Calu3 (cell line): ENCODE measurements around the gene H1-8. TPM values are rescaled to one million over a fixed set of nuclear protein-coding genes. Genes with fewer than 3 reads are reported as not detected.

Source experiments
- BruUV-seq: library from RNA; stranded (reverse); fragments of 400-500 nt; replicated peaks from 2 replicates; lab custom pipeline; 2021; lab: Mats Ljungman, UMichigan
- CTCF ChIA-PET: fragments of 300-600 bp; sonication (Branson Sonifier 250); formaldehyde crosslinking; loops from one replicate; lab custom pipeline; 2022; ENCODE audit warnings: antibody characterized with exemption; lab: Charles Lee
- DNase-seq: peaks from one replicate; pipeline ENCODE4 v3.0.0; 2022
- H3K27ac Mint-ChIP-seq: one replicate; pipeline ENCODE4 v1.8.0; 2022; ENCODE audit warnings: mixed read lengths; ENCODE audit not compliant: unreplicated experiment
- H3K27me3 Mint-ChIP-seq: one replicate; pipeline ENCODE4 v1.8.0; 2022; ENCODE audit warnings: mixed read lengths; ENCODE audit not compliant: unreplicated experiment
- H3K36me3 Mint-ChIP-seq: one replicate; pipeline ENCODE4 v1.8.0; 2022; ENCODE audit warnings: mild to moderate bottlenecking, moderate library complexity, mixed read lengths; ENCODE audit not compliant: insufficient read depth, unreplicated experiment
- H3K4me1 Mint-ChIP-seq: one replicate; pipeline ENCODE4 v1.8.0; 2022; ENCODE audit warnings: mild to moderate bottlenecking, low read depth, mixed read lengths; ENCODE audit not compliant: unreplicated experiment
- H3K4me3 Mint-ChIP-seq: one replicate; pipeline ENCODE4 v1.8.0; 2022; ENCODE audit warnings: mild to moderate bottlenecking, low read depth, moderate library complexity, mixed read lengths; ENCODE audit not compliant: unreplicated experiment
- H3K9me3 Mint-ChIP-seq: one replicate; pipeline ENCODE4 v1.8.0; 2022; ENCODE audit warnings: low read depth, mixed read lengths; ENCODE audit not compliant: unreplicated experiment
- intact Hi-C: fragments of 100-400 bp; cut with micrococcal nuclease; formaldehyde crosslinking; loops from one replicate; pipeline ENCODE4 v1.10.0; 2022; ENCODE audit not compliant: unreplicated experiment
- total RNA-seq: library from RNA; stranded (reverse); gene quantifications from 2 replicates; pipeline ENCODE4 v1.2.3, GENCODE V29; 2022
- TF ChIP-seq, protein P1 (sequence below): fragments of 200-600 bp; IDR thresholded peaks from one replicate; pipeline ENCODE4 v1.8.0; 2022; ENCODE audit warnings: antibody characterized with exemption; ENCODE audit not compliant: unreplicated experiment

The H1-8 gene
- total RNA-seq, 1 experiment from 2014 or later: not detected

DNA sequence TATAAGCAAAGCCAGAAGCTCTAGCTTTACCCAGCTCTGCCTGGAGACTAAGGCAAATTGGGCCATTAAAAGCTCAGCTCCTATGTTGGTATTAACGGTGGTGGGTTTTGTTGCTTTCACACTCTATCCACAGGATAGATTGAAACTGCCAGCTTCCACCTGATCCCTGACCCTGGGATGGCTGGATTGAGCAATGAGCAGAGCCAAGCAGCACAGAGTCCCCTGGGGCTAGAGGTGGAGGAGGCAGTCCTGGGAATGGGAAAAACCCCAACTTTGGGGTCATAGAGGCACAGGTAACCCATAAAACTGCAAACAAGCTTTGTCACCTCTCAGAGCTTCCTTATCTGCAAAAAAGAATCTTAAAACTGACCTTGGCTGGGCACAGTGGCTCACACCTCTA lies 7.9 kb upstream of the H1-8 start:
- Mint-ChIP-seq H3K4me3 (no peak overlapping the region), H3K36me3 (no peaks in the 10 kb centered on the region), H3K27ac (no peak overlapping the region), H3K9me3 (no peaks in the 10 kb centered on the region), H3K27me3 (peaks cover 43% of the 10 kb centered on the region), H3K4me1 (peaks cover 7% of the 10 kb centered on the region)
- intact Hi-C loops: no loop called here
- TF ChIP-seq, protein P1, sequence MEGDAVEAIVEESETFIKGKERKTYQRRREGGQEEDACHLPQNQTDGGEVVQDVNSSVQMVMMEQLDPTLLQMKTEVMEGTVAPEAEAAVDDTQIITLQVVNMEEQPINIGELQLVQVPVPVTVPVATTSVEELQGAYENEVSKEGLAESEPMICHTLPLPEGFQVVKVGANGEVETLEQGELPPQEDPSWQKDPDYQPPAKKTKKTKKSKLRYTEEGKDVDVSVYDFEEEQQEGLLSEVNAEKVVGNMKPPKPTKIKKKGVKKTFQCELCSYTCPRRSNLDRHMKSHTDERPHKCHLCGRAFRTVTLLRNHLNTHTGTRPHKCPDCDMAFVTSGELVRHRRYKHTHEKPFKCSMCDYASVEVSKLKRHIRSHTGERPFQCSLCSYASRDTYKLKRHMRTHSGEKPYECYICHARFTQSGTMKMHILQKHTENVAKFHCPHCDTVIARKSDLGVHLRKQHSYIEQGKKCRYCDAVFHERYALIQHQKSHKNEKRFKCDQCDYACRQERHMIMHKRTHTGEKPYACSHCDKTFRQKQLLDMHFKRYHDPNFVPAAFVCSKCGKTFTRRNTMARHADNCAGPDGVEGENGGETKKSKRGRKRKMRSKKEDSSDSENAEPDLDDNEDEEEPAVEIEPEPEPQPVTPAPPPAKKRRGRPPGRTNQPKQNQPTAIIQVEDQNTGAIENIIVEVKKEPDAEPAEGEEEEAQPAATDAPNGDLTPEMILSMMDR: no peak
- DNase-seq: no peak
- CTCF ChIA-PET: interaction anchor here (0.6 to 1.0 kb wide), 2 partner anchors 33 to 152 kb away, joined by 3 to 4 read pairs; no protein-coding TSS in a partner anchor
- BruUV-seq: no TSS peak

DNA sequence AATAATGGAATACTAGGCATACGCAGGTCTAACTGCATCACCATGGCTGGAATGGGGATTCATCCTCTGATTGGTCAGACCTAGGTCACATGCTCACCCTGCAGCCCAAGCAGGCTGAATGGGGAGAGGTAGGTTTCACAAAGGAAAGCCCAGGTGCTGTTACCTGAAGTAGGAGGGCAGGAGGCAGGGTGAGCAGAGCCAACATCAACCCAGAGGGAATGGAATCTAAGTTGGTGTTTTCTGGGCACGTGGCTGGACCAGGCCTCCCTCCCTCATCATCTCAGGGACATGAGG lies 6.7 kb upstream of the H1-8 start:
- Mint-ChIP-seq H3K36me3 (no peaks in the 10 kb centered on the region), H3K9me3 (no peaks in the 10 kb centered on the region), H3K27ac (no peak overlapping the region), H3K4me1 (no peaks in the 10 kb centered on the region), H3K27me3 (peaks cover 31% of the 10 kb centered on the region), H3K4me3 (no peak overlapping the region)
- CTCF ChIA-PET: interaction anchor here (1.0 kb wide), 1 partner anchor 153 kb away, joined by 3 read pairs; no protein-coding TSS in a partner anchor
- no TSS peak for BruUV-seq
- no peak for DNase-seq
- intact Hi-C loops: no loop called here
- TF ChIP-seq, protein P1: no peak

DNA sequence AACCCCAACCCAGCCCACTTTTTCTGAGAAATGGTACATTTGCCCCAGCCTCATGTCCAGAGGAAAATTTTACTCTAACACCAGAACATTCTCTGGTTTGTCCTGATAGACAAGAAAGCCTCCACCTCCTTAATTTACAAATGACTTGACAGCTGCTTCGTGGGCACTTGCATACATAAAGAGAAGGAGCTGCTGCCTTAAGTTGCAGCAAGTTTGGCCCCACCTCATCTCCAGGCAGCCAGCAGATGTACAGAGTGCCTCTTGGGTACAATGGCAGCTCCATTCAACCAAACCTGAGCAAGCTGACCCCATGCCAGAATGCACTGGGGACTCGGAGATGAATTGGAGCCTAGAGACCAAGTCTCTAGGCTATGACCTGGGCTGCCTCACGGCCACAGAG lies 6.2 kb upstream of the H1-8 start:
- no TSS peak for BruUV-seq
- H3K27me3 Mint-ChIP-seq: peaks cover 26% of the 10 kb centered on the region
- DNase-seq: no peak
- H3K4me3 Mint-ChIP-seq: no peak overlapping the region
- no peaks in the 10 kb centered on the region for H3K9me3 Mint-ChIP-seq
- TF ChIP-seq, protein P1: no peak
- no peaks in the 10 kb centered on the region for H3K4me1 Mint-ChIP-seq
- no peak overlapping the region for H3K27ac Mint-ChIP-seq
- intact Hi-C loops: no loop called here
- H3K36me3 Mint-ChIP-seq: no peaks in the 10 kb centered on the region
- CTCF ChIA-PET: interaction anchor here (0.7 kb wide), 1 partner anchor 1003 kb away, joined by 3 read pairs; no protein-coding TSS in a partner anchor

GRCh38 chr3:129539206-129539605 lies 3.8 kb upstream of the H1-8 start:
- Mint-ChIP-seq H3K4me3 (no peak overlapping the region), H3K27ac (no peak overlapping the region)
- CTCF ChIA-PET: no interaction called here

More at GRCh38 chr3:129539206-129539605, 3.8 kb upstream of the H1-8 start:
- Mint-ChIP-seq H3K36me3 (no peaks in the 10 kb centered on the region), H3K9me3 (no peaks in the 10 kb centered on the region), H3K4me1 (no peaks in the 10 kb centered on the region), H3K27me3 (peaks cover 31% of the 10 kb centered on the region)
- intact Hi-C loops: no loop called here
- DNase-seq: no peak
- no TSS peak for BruUV-seq
- TF ChIP-seq, protein P1: no peak
